Measurements from ENCODE around the gene KRT14.
A peak's percentile ranks its signal among the peaks of the same experiment; 100 is the strongest.

The KRT14 gene

DNA sequence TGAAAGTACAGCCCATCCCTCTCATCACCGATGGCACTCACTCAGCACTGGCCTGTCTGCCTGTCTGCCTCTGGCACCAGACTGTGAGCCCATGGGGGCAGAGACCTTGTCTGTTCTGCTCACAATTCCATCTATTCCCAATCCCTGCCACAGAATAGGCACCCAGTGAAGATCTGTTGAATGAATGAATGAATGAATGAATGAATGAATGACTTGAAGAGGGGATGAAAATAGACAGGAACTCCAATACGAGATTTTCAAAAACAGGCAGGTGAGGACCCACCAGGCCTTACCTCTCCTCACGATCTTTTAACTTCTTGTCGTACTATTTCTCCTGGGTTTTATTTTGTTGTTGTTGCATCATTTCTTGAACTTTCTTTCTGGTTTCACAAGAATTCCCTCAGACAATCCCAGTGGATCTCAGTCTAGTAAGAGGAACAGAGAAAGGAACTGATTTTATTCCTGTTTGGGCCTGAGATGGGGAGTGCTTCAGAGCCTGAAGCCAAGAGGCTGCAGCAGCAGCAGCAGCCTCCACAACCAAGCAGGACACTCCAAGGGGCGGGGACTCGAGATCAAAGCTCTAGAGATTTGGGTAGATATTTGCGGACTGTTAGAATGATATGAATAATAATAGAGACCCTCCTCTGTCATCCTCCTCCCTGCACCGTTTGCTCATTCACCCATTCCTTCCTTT lies 32.6 kb downstream of the KRT14 start:
- H3K18ac ChIP-seq (ENCODE audit: low read length): peak overlapping the region; percentile 25
- H4K91ac ChIP-seq (ENCODE audit: low read depth, low read length, poor library complexity): no peak overlapping the region
- peaks cover 0 to 11% (median 0%) of the 10 kb centered on the region in 3 experiments for H3K27me3 ChIP-seq (ENCODE audit: control insufficient read depth in 3 of 3, insufficient read depth in 3 of 3, low read depth in 1 of 3, low read length in 3 of 3)
- H3K9ac ChIP-seq (ENCODE audit: low read depth, low read length, poor library complexity): no peak overlapping the region
- H2BK12ac ChIP-seq (ENCODE audit: low read length): peak overlapping the region; percentile 49
- H3K23ac ChIP-seq (ENCODE audit: low read depth, low read length, poor library complexity): no peak overlapping the region
- no peak overlapping the region for H4K8ac ChIP-seq (ENCODE audit: low read depth, low read length)
- H3K4ac ChIP-seq (ENCODE audit: low read length): no peak overlapping the region
- H3K9me3 ChIP-seq (replicated peaks in 1 of 2; ENCODE audit: control insufficient read depth in 2 of 2, insufficient read depth in 1 of 2, low read depth in 1 of 2, low read length in 2 of 2): no peaks in the 10 kb centered on the region
- peaks cover 0 to 3% of the 10 kb centered on the region in 2 donors for H3K4me1 ChIP-seq (ENCODE audit: control insufficient read depth in 2 of 2, insufficient read depth in 1 of 2, low read depth in 1 of 2, low read length in 2 of 2)
- H3K4me2 ChIP-seq (ENCODE audit: insufficient read depth, low read length, poor library complexity, severe bottlenecking): no peak overlapping the region
- H3K14ac ChIP-seq (ENCODE audit: low read length): no peak overlapping the region
- no peak for DNase-seq (ENCODE audit: low spot score)
- H2BK120ac ChIP-seq (ENCODE audit: low read depth, low read length): no peak overlapping the region
- WGBS, 2 donors (ENCODE audit: extremely low coverage in 2 of 2, insufficient read length in 2 of 2, insufficient replicate concordance in 1 of 2): no CpG with 5 or more reads among the region's 8 CpGs
- H2AK5ac ChIP-seq (ENCODE audit: low read depth, low read length): peak overlapping the region; percentile 31
- no peaks in the 10 kb centered on the region for H3K36me3 ChIP-seq (replicated peaks in 1 of 2; ENCODE audit: control insufficient read depth in 2 of 2, insufficient read depth in 2 of 2, low read length in 2 of 2)
- H2BK5ac ChIP-seq (ENCODE audit: low read length): no peak overlapping the region
- H2AFZ ChIP-seq (ENCODE audit: low read length): no peak overlapping the region
- H3K27ac ChIP-seq (replicated peaks; ENCODE audit: low read length): no peak overlapping the region
- no peak overlapping the region for H3K4me3 ChIP-seq (ENCODE audit: low read length in 2 of 2)
- H2BK15ac ChIP-seq (ENCODE audit: low read length): no peak overlapping the region
- no peaks in the 10 kb centered on the region for H3K79me1 ChIP-seq (ENCODE audit: low read depth, low read length)

GRCh38 chr17:41553176-41553575 lies 33.5 kb downstream of the KRT14 start:
- Histone ChIP-seq H3K4me1 (ENCODE audit: control insufficient read depth in 2 of 2, insufficient read depth in 1 of 2, low read depth in 1 of 2, low read length in 2 of 2) (peaks cover 2 to 8% of the 10 kb centered on the region in 2 donors), H3K4me2 (ENCODE audit: insufficient read depth, low read length, poor library complexity, severe bottlenecking) (no peak overlapping the region), H2BK12ac (ENCODE audit: low read length) (no peak overlapping the region), H4K8ac (ENCODE audit: low read depth, low read length) (no peak overlapping the region), H2BK15ac (ENCODE audit: low read length) (no peak overlapping the region), H3K79me1 (ENCODE audit: low read depth, low read length) (no peaks in the 10 kb centered on the region), H3K27me3 (ENCODE audit: control insufficient read depth in 3 of 3, insufficient read depth in 3 of 3, low read depth in 1 of 3, low read length in 3 of 3) (peaks cover 0 to 9% (median 0%) of the 10 kb centered on the region in 3 experiments), H3K36me3 (replicated peaks in 1 of 2; ENCODE audit: control insufficient read depth in 2 of 2, insufficient read depth in 2 of 2, low read length in 2 of 2) (no peaks in the 10 kb centered on the region), H3K27ac (replicated peaks; ENCODE audit: low read length) (no peak overlapping the region), H3K9ac (ENCODE audit: low read depth, low read length, poor library complexity) (no peak overlapping the region), H2AFZ (ENCODE audit: low read length) (no peak overlapping the region), H2BK5ac (ENCODE audit: low read length) (no peak overlapping the region), H3K23ac (ENCODE audit: low read depth, low read length, poor library complexity) (no peak overlapping the region), H3K4ac (ENCODE audit: low read length) (no peak overlapping the region), H2AK5ac (ENCODE audit: low read depth, low read length) (no peak overlapping the region), H3K14ac (ENCODE audit: low read length) (no peak overlapping the region), H3K4me3 (ENCODE audit: low read length in 2 of 2) (no peak overlapping the region), H4K91ac (ENCODE audit: low read depth, low read length, poor library complexity) (no peak overlapping the region), H3K18ac (ENCODE audit: low read length) (no peak overlapping the region), H2BK120ac (ENCODE audit: low read depth, low read length) (no peak overlapping the region), H3K9me3 (replicated peaks in 1 of 2; ENCODE audit: control insufficient read depth in 2 of 2, insufficient read depth in 1 of 2, low read depth in 1 of 2, low read length in 2 of 2) (no peaks in the 10 kb centered on the region)
- DNase-seq (ENCODE audit: low spot score): no peak
- no CpG with 5 or more reads among the region's 4 CpGs for WGBS, 2 donors (ENCODE audit: extremely low coverage in 2 of 2, insufficient read length in 2 of 2, insufficient replicate concordance in 1 of 2)

DNA sequence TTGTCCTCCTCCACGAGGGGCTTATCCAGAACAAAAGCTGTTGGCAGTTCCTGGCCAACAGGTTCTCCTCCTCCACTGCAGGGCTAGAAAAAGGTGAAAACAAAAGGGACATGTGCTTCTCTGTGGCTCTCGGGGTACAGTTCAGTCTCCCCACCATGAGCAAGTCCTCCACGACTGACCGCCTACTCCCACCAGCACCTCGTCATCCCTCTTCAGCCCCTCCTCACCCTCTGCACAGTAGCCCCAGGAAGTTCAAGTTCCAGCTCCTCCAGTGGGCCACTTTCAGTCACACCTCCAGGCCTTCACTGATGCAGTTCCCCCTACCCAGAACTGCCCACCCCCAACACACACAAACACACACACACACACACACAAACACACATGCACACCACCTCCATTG lies 34.2 kb downstream of the KRT14 start:
- Histone ChIP-seq H3K27me3 (ENCODE audit: control insufficient read depth in 3 of 3, insufficient read depth in 3 of 3, low read depth in 1 of 3, low read length in 3 of 3) (peaks cover 0 to 7% (median 0%) of the 10 kb centered on the region in 3 experiments), H2BK12ac (ENCODE audit: low read length) (peak overlapping the region; percentile 66), H3K18ac (ENCODE audit: low read length) (peak overlapping the region; percentile 59), H3K14ac (ENCODE audit: low read length) (no peak overlapping the region), H4K91ac (ENCODE audit: low read depth, low read length, poor library complexity) (no peak overlapping the region), H3K23ac (ENCODE audit: low read depth, low read length, poor library complexity) (no peak overlapping the region), H2BK15ac (ENCODE audit: low read length) (no peak overlapping the region), H2BK120ac (ENCODE audit: low read depth, low read length) (no peak overlapping the region), H2AK5ac (ENCODE audit: low read depth, low read length) (peak overlapping the region; percentile 73), H3K4ac (ENCODE audit: low read length) (no peak overlapping the region), H3K9ac (ENCODE audit: low read depth, low read length, poor library complexity) (no peak overlapping the region), H2BK5ac (ENCODE audit: low read length) (peak overlapping the region; percentile 8), H3K4me3 (ENCODE audit: low read length in 2 of 2) (no peak overlapping the region), H3K4me1 (ENCODE audit: control insufficient read depth in 2 of 2, insufficient read depth in 1 of 2, low read depth in 1 of 2, low read length in 2 of 2) (peaks cover 2 to 13% of the 10 kb centered on the region in 2 donors), H3K27ac (replicated peaks; ENCODE audit: low read length) (no peak overlapping the region), H4K8ac (ENCODE audit: low read depth, low read length) (no peak overlapping the region), H3K4me2 (ENCODE audit: insufficient read depth, low read length, poor library complexity, severe bottlenecking) (no peak overlapping the region), H3K9me3 (replicated peaks in 1 of 2; ENCODE audit: control insufficient read depth in 2 of 2, insufficient read depth in 1 of 2, low read depth in 1 of 2, low read length in 2 of 2) (no peaks in the 10 kb centered on the region), H2AFZ (ENCODE audit: low read length) (no peak overlapping the region), H3K36me3 (replicated peaks in 1 of 2; ENCODE audit: control insufficient read depth in 2 of 2, insufficient read depth in 2 of 2, low read length in 2 of 2) (no peaks in the 10 kb centered on the region), H3K79me1 (ENCODE audit: low read depth, low read length) (no peaks in the 10 kb centered on the region)
- DNase-seq (ENCODE audit: low spot score): no peak
- WGBS, 2 donors (ENCODE audit: extremely low coverage in 2 of 2, insufficient read length in 2 of 2, insufficient replicate concordance in 1 of 2): no CpG with 5 or more reads among the region's 5 CpGs

- no peak overlapping the region for H3K4me3 ChIP-seq (ENCODE audit: low read length in 2 of 2)
- H4K91ac ChIP-seq (ENCODE audit: low read depth, low read length, poor library complexity): no peak overlapping the region
- H3K9me3 ChIP-seq (replicated peaks in 1 of 2; ENCODE audit: control insufficient read depth in 2 of 2, insufficient read depth in 1 of 2, low read depth in 1 of 2, low read length in 2 of 2): no peaks in the 10 kb centered on the region
- no CpG with 5 or more reads among the region's 5 CpGs for WGBS, 2 donors (ENCODE audit: extremely low coverage in 2 of 2, insufficient read length in 2 of 2, insufficient replicate concordance in 1 of 2)
- no peak overlapping the region for H2BK5ac ChIP-seq (ENCODE audit: low read length)
- no peak overlapping the region for H3K4ac ChIP-seq (ENCODE audit: low read length)
- H2BK120ac ChIP-seq (ENCODE audit: low read depth, low read length): no peak overlapping the region
- no peak overlapping the region for H2BK15ac ChIP-seq (ENCODE audit: low read length)
- no peak overlapping the region for H2AFZ ChIP-seq (ENCODE audit: low read length)
- H3K4me2 ChIP-seq (ENCODE audit: insufficient read depth, low read length, poor library complexity, severe bottlenecking): no peak overlapping the region
- peaks cover 0 to 6% (median 0%) of the 10 kb centered on the region in 3 experiments for H3K27me3 ChIP-seq (ENCODE audit: control insufficient read depth in 3 of 3, insufficient read depth in 3 of 3, low read depth in 1 of 3, low read length in 3 of 3)
- no peak overlapping the region for H4K8ac ChIP-seq (ENCODE audit: low read depth, low read length)
- no peaks in the 10 kb centered on the region for H3K36me3 ChIP-seq (replicated peaks in 1 of 2; ENCODE audit: control insufficient read depth in 2 of 2, insufficient read depth in 2 of 2, low read length in 2 of 2)
- H3K27ac ChIP-seq (replicated peaks; ENCODE audit: low read length): no peak overlapping the region
- H3K14ac ChIP-seq (ENCODE audit: low read length): no peak overlapping the region
- peaks cover 2 to 13% of the 10 kb centered on the region in 2 donors for H3K4me1 ChIP-seq (ENCODE audit: control insufficient read depth in 2 of 2, insufficient read depth in 1 of 2, low read depth in 1 of 2, low read length in 2 of 2)
- H2BK12ac ChIP-seq (ENCODE audit: low read length): no peak overlapping the region
- no peak overlapping the region for H3K9ac ChIP-seq (ENCODE audit: low read depth, low read length, poor library complexity)
- no peak overlapping the region for H3K23ac ChIP-seq (ENCODE audit: low read depth, low read length, poor library complexity)
- no peaks in the 10 kb centered on the region for H3K79me1 ChIP-seq (ENCODE audit: low read depth, low read length)
- no peak overlapping the region for H3K18ac ChIP-seq (ENCODE audit: low read length)
- DNase-seq (ENCODE audit: low spot score): no peak
- no peak overlapping the region for H2AK5ac ChIP-seq (ENCODE audit: low read depth, low read length)
These were observed 35.3 kb downstream of the KRT14 start for GRCh38 chr17:41551365-41551764.

Data from neuronal stem cell (in vitro differentiated cells).